Keratinocyte (primary cell): ENCODE measurements around the gene GBGT1. TPM values are rescaled to one million over a fixed set of nuclear protein-coding genes. Genes with fewer than 3 reads are reported as not detected.

ENCODE experiments used
- DNase-seq: peaks from one replicate; pipeline ENCODE4 v3.0.0-alpha.2; 2011; ENCODE audit warnings: low read depth, missing footprints, low spot score
- FAIRE-seq: peaks from 2 replicates; lab custom pipeline; 2011; peaks lifted over from hg19 to GRCh38; lab: Jason Lieb, UNC
- H2AFZ ChIP-seq: 2 replicates; pipeline ENCODE4 v1.6.0; 2012; ENCODE audit warnings: low read length, control low read depth, inconsistent platforms; ENCODE audit not compliant: control insufficient read depth
- H3K27ac ChIP-seq: 2 replicates; pipeline ENCODE4 v1.5.1; 2011; ENCODE audit warnings: low read length; ENCODE audit not compliant: control insufficient read depth, insufficient read depth
- H3K27me3 ChIP-seq: 3 replicates; pipeline ENCODE4 v1.6.0; 2011; ENCODE audit warnings: low read length; ENCODE audit not compliant: control insufficient read depth, insufficient read depth; ENCODE audit errors: extremely low read depth
- H3K36me3 ChIP-seq, 2 experiments: 2 replicates in 1 of 2; 3 replicates in 1 of 2; pipeline ENCODE4 v1.5.1; 2011; ENCODE audit warnings: low read length in 2 of 2, mild to moderate bottlenecking in 1 of 2; ENCODE audit not compliant: control insufficient read depth in 2 of 2, insufficient read depth in 2 of 2; ENCODE audit errors: extremely low read depth in 1 of 2
- H3K4me1 ChIP-seq: 3 replicates; pipeline ENCODE4 v1.5.1; 2011; ENCODE audit warnings: low read length; ENCODE audit not compliant: control insufficient read depth, insufficient read depth; ENCODE audit errors: extremely low read depth
- H3K4me2 ChIP-seq: 3 replicates; pipeline ENCODE4 v1.6.0; 2011; ENCODE audit warnings: low read depth, low read length; ENCODE audit not compliant: control insufficient read depth, insufficient read depth; ENCODE audit errors: extremely low read depth
- H3K4me3 ChIP-seq, 3 experiments: fragments of 200-600 bp in 1 of 3; sonication (generic) in 1 of 3; 2 replicates in 2 of 3; 3 replicates in 1 of 3; pipeline ENCODE4 v1.5.1; 2011 to 2016; ENCODE audit warnings: low read length in 3 of 3, mild to moderate bottlenecking in 3 of 3, control low read depth in 2 of 3, inconsistent platforms in 1 of 3, low read depth in 1 of 3, mixed read lengths in 1 of 3, mixed run types in 1 of 3, moderate library complexity in 1 of 3; ENCODE audit not compliant: control insufficient read depth in 2 of 3, insufficient read depth in 2 of 3; ENCODE audit errors: extremely low read depth in 1 of 3
- H3K79me2 ChIP-seq: 2 replicates; pipeline ENCODE4 v1.6.0; 2012; ENCODE audit warnings: low read length; ENCODE audit not compliant: control insufficient read depth, insufficient read depth
- H3K9ac ChIP-seq: 3 replicates; pipeline ENCODE4 v1.6.0; 2011; ENCODE audit warnings: low read length; ENCODE audit not compliant: control insufficient read depth, insufficient read depth; ENCODE audit errors: extremely low read depth
- H3K9me1 ChIP-seq: 3 replicates; pipeline ENCODE4 v1.6.0; 2011; ENCODE audit warnings: low read length; ENCODE audit not compliant: control insufficient read depth, insufficient read depth; ENCODE audit errors: extremely low read depth
- H3K9me3 ChIP-seq: 2 replicates; pipeline ENCODE4 v1.5.1; 2012; ENCODE audit warnings: low read depth, low read length; ENCODE audit not compliant: control insufficient read depth
- H4K20me1 ChIP-seq: 3 replicates; pipeline ENCODE4 v1.6.0; 2011; ENCODE audit warnings: low read length; ENCODE audit not compliant: control insufficient read depth, insufficient read depth; ENCODE audit errors: extremely low read depth
- EZH2 ChIP-seq: IDR thresholded peaks from one replicate; pipeline ENCODE4 v1.6.1; 2012; ENCODE audit warnings: inconsistent platforms, mild to moderate bottlenecking, low read length, moderate library complexity
- dilution Hi-C: fragments of 300-500 bp; cut with MboI; formaldehyde crosslinking; loops from one replicate; pipeline ENCODE4 v1.7.0; 2020; ENCODE audit warnings: low sequenced_read_pairs; ENCODE audit not compliant: extremely low pct_ligation_motif_present
- polyA plus RNA-seq, 5 experiments: library from polyadenylated mRNA; depleted of rRNA in 3 of 5; stranded (reverse) in 3 of 5; stranded (forward) in 1 of 5; unstranded in 1 of 5; fragments of >200 nt; gene quantifications; 1 replicate in 1 of 5; 2 replicates in 3 of 5; 3 replicates in 1 of 5; pipeline versions ENCODE4 v1.2.1 to v1.2.3, GENCODE V29; 2011 to 2012; ENCODE audit warnings: missing spikeins in 2 of 5, low read depth in 1 of 5, low replicate concordance in 1 of 5
- TF ChIP-seq, protein P1 (sequence below), 3 experiments: IDR thresholded peaks in 1 of 3; conservative IDR thresholded peaks in 1 of 3; optimal IDR thresholded peaks in 1 of 3; 2 replicates in 2 of 3; 3 replicates in 1 of 3; pipeline versions ENCODE3 to v1.5.1; 2011; ENCODE audit warnings: low read length in 3 of 3, mild to moderate bottlenecking in 3 of 3, moderate library complexity in 2 of 3, control low read depth in 1 of 3, inconsistent platforms in 1 of 3; ENCODE audit not compliant: insufficient read depth in 2 of 3; ENCODE audit errors: extremely low read depth in 1 of 3

The GBGT1 gene
- polyA plus RNA-seq, 1 donor (not counting 4 experiments of a cell fraction or from before 2014, with no cell fraction given), result 0.54 TPM

DNA sequence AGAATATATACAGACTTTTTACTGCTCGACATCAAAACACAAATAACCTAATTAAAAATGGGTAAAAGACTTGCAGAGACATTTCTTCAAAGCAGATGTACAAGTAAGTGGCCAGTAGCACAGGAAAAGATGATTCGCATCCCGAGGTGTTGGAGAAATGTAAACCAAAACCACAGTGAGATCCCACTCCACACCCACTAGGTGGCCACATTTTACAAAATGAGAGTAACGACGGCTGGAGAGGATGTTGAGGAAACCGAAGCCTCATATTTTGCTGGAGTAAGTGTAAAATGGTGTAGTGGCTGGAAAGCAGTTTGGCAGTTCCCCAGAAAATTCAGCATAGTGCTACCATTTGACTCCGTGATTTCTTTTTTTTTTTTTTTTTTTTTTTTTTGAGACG is 21.3 kb upstream of the GBGT1 start:
- TF ChIP-seq, protein P1, sequence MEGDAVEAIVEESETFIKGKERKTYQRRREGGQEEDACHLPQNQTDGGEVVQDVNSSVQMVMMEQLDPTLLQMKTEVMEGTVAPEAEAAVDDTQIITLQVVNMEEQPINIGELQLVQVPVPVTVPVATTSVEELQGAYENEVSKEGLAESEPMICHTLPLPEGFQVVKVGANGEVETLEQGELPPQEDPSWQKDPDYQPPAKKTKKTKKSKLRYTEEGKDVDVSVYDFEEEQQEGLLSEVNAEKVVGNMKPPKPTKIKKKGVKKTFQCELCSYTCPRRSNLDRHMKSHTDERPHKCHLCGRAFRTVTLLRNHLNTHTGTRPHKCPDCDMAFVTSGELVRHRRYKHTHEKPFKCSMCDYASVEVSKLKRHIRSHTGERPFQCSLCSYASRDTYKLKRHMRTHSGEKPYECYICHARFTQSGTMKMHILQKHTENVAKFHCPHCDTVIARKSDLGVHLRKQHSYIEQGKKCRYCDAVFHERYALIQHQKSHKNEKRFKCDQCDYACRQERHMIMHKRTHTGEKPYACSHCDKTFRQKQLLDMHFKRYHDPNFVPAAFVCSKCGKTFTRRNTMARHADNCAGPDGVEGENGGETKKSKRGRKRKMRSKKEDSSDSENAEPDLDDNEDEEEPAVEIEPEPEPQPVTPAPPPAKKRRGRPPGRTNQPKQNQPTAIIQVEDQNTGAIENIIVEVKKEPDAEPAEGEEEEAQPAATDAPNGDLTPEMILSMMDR (optimal IDR thresholded peaks at IDR 0.05 in 1 of 3, IDR thresholded peaks at IDR 0.05 in 1 of 3, conservative IDR thresholded peaks at IDR 0.05 in 1 of 3; ENCODE audit: extremely low read depth in 1 of 3, insufficient read depth in 2 of 3, low read length in 3 of 3), result peak; percentile 55 to 80 (median 71)
- no peak for TF ChIP-seq EZH2
- no peaks in the 10 kb centered on the region for H3K4me1 ChIP-seq
- H3K27me3 ChIP-seq, result peaks cover 12% of the 10 kb centered on the region
- no peak overlapping the region for H2AFZ ChIP-seq
- DNase-seq (no peak), FAIRE-seq (peak; percentile 23)
- dilution Hi-C loops, result no loop called here
- H3K9me3 ChIP-seq, result no peaks in the 10 kb centered on the region
- H3K36me3 ChIP-seq, result no peaks in the 10 kb centered on the region
- H3K4me2 ChIP-seq, result peak overlapping the region; percentile 12
- no peaks in the 10 kb centered on the region for H4K20me1 ChIP-seq
- no peak overlapping the region for H3K9ac ChIP-seq
- no peak overlapping the region for H3K27ac ChIP-seq
- no peaks in the 10 kb centered on the region for H3K79me2 ChIP-seq
- no peaks in the 10 kb centered on the region for H3K9me1 ChIP-seq
- H3K4me3 ChIP-seq, result no peak overlapping the region

DNA sequence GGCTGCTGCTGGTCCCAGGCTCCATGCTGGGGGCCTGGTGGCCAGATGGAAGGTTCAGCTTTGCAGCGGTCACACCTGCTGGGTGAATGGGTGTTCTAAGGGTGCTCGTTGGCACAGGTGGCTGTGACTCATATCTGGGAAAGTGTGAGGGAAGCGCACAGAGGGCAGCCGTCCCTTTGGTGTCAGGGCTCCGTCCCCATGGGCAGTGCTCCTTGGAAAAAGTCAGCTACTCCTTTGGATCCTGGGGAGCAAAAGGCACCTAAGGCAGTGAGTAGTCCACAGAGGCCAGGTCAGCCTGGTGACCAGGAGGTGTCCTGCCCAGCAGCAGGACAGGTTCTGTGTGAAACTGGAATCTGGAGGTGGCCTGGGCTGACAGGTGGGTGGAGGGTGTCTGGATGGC is 18.4 kb upstream of the GBGT1 start:
- no peak overlapping the region for H3K27ac ChIP-seq
- H3K4me2 ChIP-seq, result no peak overlapping the region
- no peak overlapping the region for H3K4me3 ChIP-seq
- DNase-seq (no peak), FAIRE-seq (no peak)
- no peaks in the 10 kb centered on the region for H3K36me3 ChIP-seq
- no peaks in the 10 kb centered on the region for H4K20me1 ChIP-seq
- no peaks in the 10 kb centered on the region for H3K9me3 ChIP-seq
- H3K27me3 ChIP-seq, result peaks cover under 1% of the 10 kb centered on the region
- no peak overlapping the region for H3K9ac ChIP-seq
- no peaks in the 10 kb centered on the region for H3K4me1 ChIP-seq
- TF ChIP-seq EZH2, result no peak
- TF ChIP-seq, protein P1 (optimal IDR thresholded peaks at IDR 0.05 in 1 of 3, IDR thresholded peaks at IDR 0.05 in 1 of 3, conservative IDR thresholded peaks at IDR 0.05 in 1 of 3; ENCODE audit: extremely low read depth in 1 of 3, insufficient read depth in 2 of 3, low read length in 3 of 3), result no peak
- dilution Hi-C loops, result no loop called here
- no peaks in the 10 kb centered on the region for H3K9me1 ChIP-seq
- H2AFZ ChIP-seq, result no peak overlapping the region
- no peaks in the 10 kb centered on the region for H3K79me2 ChIP-seq
